GM08714 (cell line): ENCODE data around the gene IFT22.
"Not testable (repeated sequence)": the region's sequence is repeated elsewhere in the genome, so short reads cannot be mapped to it uniquely, and the experiment has no call there.

Experiments used
- H3K4me3 ChIP-seq: fragments of 200-500 bp; sonication (Bioruptor generic); 2 replicates; pipeline ENCODE4 v1.5.1; 2014; ENCODE audit warnings: mild to moderate bottlenecking, low read length, inconsistent platforms
- ZNF274 ChIP-seq: IDR thresholded peaks from 2 replicates; pipeline ENCODE4 v1.6.1; 2012; ENCODE audit warnings: mild to moderate bottlenecking, low read depth, low read length

The IFT22 gene

GRCh38 chr7:101271021-101271420 lies 50.6 kb downstream of the IFT22 start:
- H3K4me3 ChIP-seq, result no peak overlapping the region

GRCh38 chr7:101269664-101270063 lies 51.9 kb downstream of the IFT22 start:
- H3K4me3 ChIP-seq, result no peak overlapping the region
- no peak for TF ChIP-seq ZNF274

More at GRCh38 chr7:101271021-101271420, 50.6 kb downstream of the IFT22 start:
- TF ChIP-seq ZNF274, result no peak

GRCh38 chr7:101265622-101266516 lies 55.7 kb downstream of the IFT22 start:
- no peak overlapping the region for H3K4me3 ChIP-seq
- TF ChIP-seq ZNF274, result no peak

- H3K4me3 ChIP-seq, result not testable (repeated sequence)
Observed at GRCh38 chr7:101264102-101264706, 57.4 kb downstream of the IFT22 start.
